Testis (tissue), 2 donors: ENCODE results near the gene DCTPP1.

Source experiments
- POLR2A ChIP-seq: fragments of 450-650 bp; IDR thresholded peaks from one replicate; pipeline ENCODE4 v1.6.1; 2017; ENCODE audit warnings: antibody characterized with exemption, mild to moderate bottlenecking, moderate library complexity
- TF ChIP-seq, protein P1 (sequence below), 3 experiments: fragments of 450-650 bp in 2 of 3; fragments of 200-600 bp in 1 of 3; sonication (generic) in 1 of 3; IDR thresholded peaks; one replicate each; pipeline ENCODE4 v1.5.1; 2016 to 2019; ENCODE audit warnings: antibody characterized with exemption in 3 of 3, mild to moderate bottlenecking in 2 of 3, moderate library complexity in 1 of 3

DNA sequence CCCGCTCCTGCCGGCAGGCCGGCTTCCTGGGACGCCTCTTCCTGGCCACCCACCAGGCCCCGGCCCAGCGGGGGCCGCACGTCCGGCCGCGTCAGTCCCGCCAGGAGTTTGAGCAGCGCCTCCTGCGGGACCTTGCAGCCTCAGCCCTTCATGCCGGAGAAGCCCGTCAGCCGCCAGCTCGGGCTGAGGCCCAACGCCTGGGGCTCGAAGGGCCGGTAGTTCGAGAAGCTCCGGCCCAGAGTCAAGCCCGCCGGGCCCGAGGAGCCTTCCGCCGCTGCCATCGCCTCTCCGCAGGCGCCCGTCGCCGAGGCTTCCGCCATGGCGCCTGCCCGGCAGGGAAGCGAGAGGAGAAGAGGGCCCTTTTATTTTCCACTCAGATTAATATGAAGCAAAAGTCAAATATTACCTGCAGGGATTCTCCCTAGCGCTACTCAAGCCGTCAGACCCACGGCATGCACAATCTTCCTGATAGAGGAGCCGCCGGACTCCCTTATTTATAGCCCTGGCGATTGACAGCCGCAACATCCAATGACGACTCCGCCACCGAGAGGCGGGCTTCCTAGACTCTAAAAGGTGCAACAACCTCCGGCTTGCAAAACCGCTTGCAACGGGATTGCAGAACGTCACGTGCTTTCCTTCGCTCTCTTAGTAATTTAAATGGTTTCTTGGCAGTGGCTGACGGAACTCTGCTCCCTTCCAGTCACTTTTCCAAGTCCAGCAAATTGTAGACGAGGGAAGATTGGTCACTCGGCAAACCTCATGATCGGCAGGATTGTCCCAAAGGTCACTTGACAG is 15.8 kb upstream of the DCTPP1 start, which contains the start of gene SEPHS2:
- TF ChIP-seq, protein P1, sequence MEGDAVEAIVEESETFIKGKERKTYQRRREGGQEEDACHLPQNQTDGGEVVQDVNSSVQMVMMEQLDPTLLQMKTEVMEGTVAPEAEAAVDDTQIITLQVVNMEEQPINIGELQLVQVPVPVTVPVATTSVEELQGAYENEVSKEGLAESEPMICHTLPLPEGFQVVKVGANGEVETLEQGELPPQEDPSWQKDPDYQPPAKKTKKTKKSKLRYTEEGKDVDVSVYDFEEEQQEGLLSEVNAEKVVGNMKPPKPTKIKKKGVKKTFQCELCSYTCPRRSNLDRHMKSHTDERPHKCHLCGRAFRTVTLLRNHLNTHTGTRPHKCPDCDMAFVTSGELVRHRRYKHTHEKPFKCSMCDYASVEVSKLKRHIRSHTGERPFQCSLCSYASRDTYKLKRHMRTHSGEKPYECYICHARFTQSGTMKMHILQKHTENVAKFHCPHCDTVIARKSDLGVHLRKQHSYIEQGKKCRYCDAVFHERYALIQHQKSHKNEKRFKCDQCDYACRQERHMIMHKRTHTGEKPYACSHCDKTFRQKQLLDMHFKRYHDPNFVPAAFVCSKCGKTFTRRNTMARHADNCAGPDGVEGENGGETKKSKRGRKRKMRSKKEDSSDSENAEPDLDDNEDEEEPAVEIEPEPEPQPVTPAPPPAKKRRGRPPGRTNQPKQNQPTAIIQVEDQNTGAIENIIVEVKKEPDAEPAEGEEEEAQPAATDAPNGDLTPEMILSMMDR (IDR thresholded peaks at IDR 0.05): no peak
- peak; percentile 75 for TF ChIP-seq POLR2A
